Mammary epithelial cell (primary cell): ENCODE measurements around the gene PCP2.

Source experiments
- CTCF ChIP-seq, 2 donors: IDR thresholded peaks in 1 of 2; conservative IDR thresholded peaks in 1 of 2; 2 replicates each; pipeline ENCODE4 v1.5.1; 2011 to 2012; ENCODE audit warnings: inconsistent platforms in 2 of 2, low read length in 2 of 2, mild to moderate bottlenecking in 2 of 2, control low read depth in 1 of 2, low read depth in 1 of 2; ENCODE audit not compliant: insufficient read depth in 1 of 2; ENCODE audit errors: extremely low read depth in 1 of 2
- EZH2 ChIP-seq: IDR thresholded peaks from 2 replicates; pipeline ENCODE4 v1.6.1; 2012; ENCODE audit warnings: low read length, inconsistent platforms, borderline replicate concordance

- TF ChIP-seq CTCF (conservative IDR thresholded peaks at IDR 0.05 in 1 of 2, IDR thresholded peaks at IDR 0.05 in 1 of 2; ENCODE audit: extremely low read depth in 1 of 2, insufficient read depth in 1 of 2, low read depth in 1 of 2, low read length in 2 of 2) (no peak), EZH2 (no peak)
Measured at GRCh38 chr19:7670150-7670783, 36.7 kb upstream of the PCP2 start.
